ENCODE results near the gene NFKBIL1. TPM values are rescaled to one million over a fixed set of nuclear protein-coding genes. Genes with fewer than 3 reads are reported as not detected.

Gene NFKBIL1
- total RNA-seq, 1 experiment from 2014 or later = 15.1 TPM

DNA sequence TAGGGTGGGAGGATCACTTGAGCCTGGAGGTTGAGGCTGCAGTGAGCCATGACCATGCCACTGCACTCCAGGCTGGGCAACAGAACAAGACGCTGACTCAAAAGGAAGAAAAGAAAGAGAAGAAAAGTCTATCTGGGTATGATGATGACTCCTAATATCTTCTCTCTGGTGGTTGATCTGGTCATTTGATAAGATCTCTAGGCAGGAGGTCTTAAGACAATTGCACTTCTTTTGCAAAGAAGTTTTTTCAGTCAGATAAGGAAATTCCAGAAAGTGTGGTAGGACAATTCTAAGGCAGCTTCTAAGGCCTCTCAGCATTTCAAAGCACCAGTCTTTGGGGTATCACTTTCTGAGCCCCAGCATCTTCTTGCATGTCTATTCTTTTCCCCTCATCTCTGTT, 59.9 kb downstream of the NFKBIL1 start:
- Histone ChIP-seq H3K4me2 (ENCODE audit: insufficient read depth, insufficient read length, low read length) (no peak overlapping the region), H2AK5ac (ENCODE audit: insufficient read length, low read length) (no peak overlapping the region), H4K91ac (ENCODE audit: insufficient read length, low read depth, low read length) (no peak overlapping the region), H3K27me3 (ENCODE audit: insufficient read depth, low read length) (no peaks in the 10 kb centered on the region), H3K9me3 (ENCODE audit: control insufficient read depth, low read depth, low read length) (no peaks in the 10 kb centered on the region), H3K4me1 (ENCODE audit: insufficient read depth, low read length) (no peaks in the 10 kb centered on the region), H3K18ac (ENCODE audit: insufficient read length, low read depth, low read length) (no peak overlapping the region), H3K23ac (ENCODE audit: insufficient read length, low read depth, low read length) (no peak overlapping the region), H2BK15ac (ENCODE audit: low read depth, low read length) (no peak overlapping the region), H3K79me2 (ENCODE audit: insufficient read depth, low read length) (no peaks in the 10 kb centered on the region), H2AFZ (ENCODE audit: low read length) (no peak overlapping the region), H4K5ac (ENCODE audit: insufficient read length, low read depth, low read length) (no peak overlapping the region), H3K23me2 (ENCODE audit: insufficient read length, low read depth, low read length, poor library complexity, severe bottlenecking) (no peaks in the 10 kb centered on the region), H2BK20ac (ENCODE audit: low read depth, low read length, poor library complexity, severe bottlenecking) (no peak overlapping the region), H3K56ac (ENCODE audit: insufficient read length, low read depth, low read length) (no peak overlapping the region), H3K14ac (ENCODE audit: insufficient read depth, low read length) (no peak overlapping the region), H3K79me1 (ENCODE audit: insufficient read depth, low read depth, low read length, poor library complexity, severe bottlenecking) (no peaks in the 10 kb centered on the region), H3K9ac (ENCODE audit: extremely low read depth, insufficient read length, low read length) (no peak overlapping the region), H4K8ac (replicated peaks; ENCODE audit: insufficient read length, low read depth, low read length) (no peak overlapping the region), H3K4ac (ENCODE audit: low read depth, low read length) (no peak overlapping the region), H2BK120ac (ENCODE audit: low read depth, low read length, poor library complexity, severe bottlenecking) (no peak overlapping the region), H3K27ac (ENCODE audit: insufficient read length, low read depth, low read length) (no peak overlapping the region), H3T11ph (ENCODE audit: low read length) (no peak overlapping the region), H2BK5ac (ENCODE audit: insufficient read length, low read length) (no peak overlapping the region), H4K20me1 (ENCODE audit: control insufficient read depth, insufficient read depth, insufficient read length) (no peaks in the 10 kb centered on the region), H2BK12ac (ENCODE audit: insufficient read length, low read depth, low read length) (no peak overlapping the region)
- H3K27me3 Mint-ChIP-seq (ENCODE audit: low read depth) = no peaks in the 10 kb centered on the region
- H3K4me3 Mint-ChIP-seq = no peak overlapping the region
- TF ChIP-seq, protein P1, sequence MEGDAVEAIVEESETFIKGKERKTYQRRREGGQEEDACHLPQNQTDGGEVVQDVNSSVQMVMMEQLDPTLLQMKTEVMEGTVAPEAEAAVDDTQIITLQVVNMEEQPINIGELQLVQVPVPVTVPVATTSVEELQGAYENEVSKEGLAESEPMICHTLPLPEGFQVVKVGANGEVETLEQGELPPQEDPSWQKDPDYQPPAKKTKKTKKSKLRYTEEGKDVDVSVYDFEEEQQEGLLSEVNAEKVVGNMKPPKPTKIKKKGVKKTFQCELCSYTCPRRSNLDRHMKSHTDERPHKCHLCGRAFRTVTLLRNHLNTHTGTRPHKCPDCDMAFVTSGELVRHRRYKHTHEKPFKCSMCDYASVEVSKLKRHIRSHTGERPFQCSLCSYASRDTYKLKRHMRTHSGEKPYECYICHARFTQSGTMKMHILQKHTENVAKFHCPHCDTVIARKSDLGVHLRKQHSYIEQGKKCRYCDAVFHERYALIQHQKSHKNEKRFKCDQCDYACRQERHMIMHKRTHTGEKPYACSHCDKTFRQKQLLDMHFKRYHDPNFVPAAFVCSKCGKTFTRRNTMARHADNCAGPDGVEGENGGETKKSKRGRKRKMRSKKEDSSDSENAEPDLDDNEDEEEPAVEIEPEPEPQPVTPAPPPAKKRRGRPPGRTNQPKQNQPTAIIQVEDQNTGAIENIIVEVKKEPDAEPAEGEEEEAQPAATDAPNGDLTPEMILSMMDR (conservative IDR thresholded peaks at IDR 0.05) = no peak
- no peaks in the 10 kb centered on the region for H3K9me3 Mint-ChIP-seq
- H3K27ac Mint-ChIP-seq = no peak overlapping the region
- H3K4me1 Mint-ChIP-seq = peaks cover 5 to 9% of the 10 kb centered on the region in 2 experiments
- DNase-seq = no peak
- H3K36me3 Mint-ChIP-seq (ENCODE audit: insufficient read depth in 1 of 3, low read depth in 3 of 3) = no peaks in the 10 kb centered on the region
- no CpG with 5 or more reads among the region's 1 CpG for WGBS (ENCODE audit: extremely low coverage, insufficient read length, low lambda C conversion rate)

Other genes with a start within 250 kb of the NFKBIL1 start
- 68.6 and 70.7 TPM in 2 replicates for gene HLA-B, start 190.4 kb upstream of the NFKBIL1 start, total RNA-seq (2021)
- gene MICA, start 144.0 kb upstream of the NFKBIL1 start, total RNA-seq (2021) = 8.5 and 8.8 TPM in 2 replicates
- gene MICB, start 49.5 kb upstream of the NFKBIL1 start, total RNA-seq (2021) = 6.2 and 6.8 TPM in 2 replicates
- not detected in 2 replicates for gene MCCD1, start 18.6 kb upstream of the NFKBIL1 start, total RNA-seq (2021)
- 800 and 813 TPM in 2 replicates for gene DDX39B, start 5.6 kb upstream of the NFKBIL1 start, total RNA-seq (2021)
- 3.6 and 3.8 TPM in 2 replicates for gene ATP6V1G2, start 1.0 kb upstream of the NFKBIL1 start, total RNA-seq (2021)
- gene LTA, start 24.7 kb downstream of the NFKBIL1 start, total RNA-seq (2021) = not detected in 2 replicates
- gene TNF, start 28.0 kb downstream of the NFKBIL1 start, total RNA-seq (2021) = not detected in 2 replicates
- gene LTB, start 34.8 kb downstream of the NFKBIL1 start, total RNA-seq (2021) = not detected in 2 replicates
- not detected in 2 replicates for gene LST1, start 38.7 kb downstream of the NFKBIL1 start, total RNA-seq (2021)
- 0.55 and 0.64 TPM in 2 replicates for gene NCR3, start 45.4 kb downstream of the NFKBIL1 start, total RNA-seq (2021)
- gene AIF1, start 67.6 kb downstream of the NFKBIL1 start, total RNA-seq (2021) = 3.2 and 4.2 TPM in 2 replicates
- 381 and 383 TPM in 2 replicates for gene PRRC2A, start 73.1 kb downstream of the NFKBIL1 start, total RNA-seq (2021)
- gene BAG6, start 105.1 kb downstream of the NFKBIL1 start, total RNA-seq (2021) = 415 and 417 TPM in 2 replicates
- gene APOM, start 108.3 kb downstream of the NFKBIL1 start, total RNA-seq (2021) = 3.6 and 3.9 TPM in 2 replicates
- 18.4 and 19.0 TPM in 2 replicates for gene C6orf47, start 113.2 kb downstream of the NFKBIL1 start, total RNA-seq (2021)
- gene GPANK1, start 117.4 kb downstream of the NFKBIL1 start, total RNA-seq (2021) = 23.9 and 26.8 TPM in 2 replicates
- gene CSNK2B, start 118.5 kb downstream of the NFKBIL1 start, total RNA-seq (2021) = 178 and 187 TPM in 2 replicates
- gene LY6G5B, start 122.4 kb downstream of the NFKBIL1 start, total RNA-seq (2021) = 21.3 and 21.6 TPM in 2 replicates
- 1.8 and 2.2 TPM in 2 replicates for gene LY6G5C, start 133.5 kb downstream of the NFKBIL1 start, total RNA-seq (2021)
- gene ABHD16A, start 155.7 kb downstream of the NFKBIL1 start, total RNA-seq (2021) = 32.9 and 34.4 TPM in 2 replicates
- gene LY6G6F, start 159.3 kb downstream of the NFKBIL1 start, total RNA-seq (2021) = not detected in 2 replicates
- not detected in 2 replicates for gene LY6G6D, start 167.7 kb downstream of the NFKBIL1 start, total RNA-seq (2021)
- 0.24 TPM in 1 of 2 replicates, not detected in the other for gene LY6G6C, start 174.1 kb downstream of the NFKBIL1 start, total RNA-seq (2021)
- not detected in 2 replicates for gene MPIG6B, start 175.8 kb downstream of the NFKBIL1 start, total RNA-seq (2021)
- 70.5 and 73.2 TPM in 2 replicates for gene DDAH2, start 181.7 kb downstream of the NFKBIL1 start, total RNA-seq (2021)
- 265 and 266 TPM in 2 replicates for gene CLIC1, start 188.9 kb downstream of the NFKBIL1 start, total RNA-seq (2021)
- gene MSH5, start 192.4 kb downstream of the NFKBIL1 start, total RNA-seq (2021) = 21.5 and 22.4 TPM in 2 replicates
- 3.2 and 4.3 TPM in 2 replicates for gene SAPCD1, start 215.0 kb downstream of the NFKBIL1 start, total RNA-seq (2021)
- gene VWA7, start 229.7 kb downstream of the NFKBIL1 start, total RNA-seq (2021) = 2.5 TPM in 2 replicates
- 148 and 154 TPM in 2 replicates for gene VARS1, start 248.1 kb downstream of the NFKBIL1 start, total RNA-seq (2021)

Measured in H9 (cell line).